NCI-H2171 treated with DMSO at 0.1 percent for 48 hours (cell line): Measurements from ENCODE around the gene SF3A2.
"Not testable (repeated sequence)": the region's sequence is repeated elsewhere in the genome, so short reads cannot be mapped to it uniquely, and the experiment has no call there.

ENCODE experiments used
- DNase-seq: peaks from one replicate; lab custom pipeline; 2025; lab: John Stamatoyannopoulos, UW

Gene SF3A2

DNA sequence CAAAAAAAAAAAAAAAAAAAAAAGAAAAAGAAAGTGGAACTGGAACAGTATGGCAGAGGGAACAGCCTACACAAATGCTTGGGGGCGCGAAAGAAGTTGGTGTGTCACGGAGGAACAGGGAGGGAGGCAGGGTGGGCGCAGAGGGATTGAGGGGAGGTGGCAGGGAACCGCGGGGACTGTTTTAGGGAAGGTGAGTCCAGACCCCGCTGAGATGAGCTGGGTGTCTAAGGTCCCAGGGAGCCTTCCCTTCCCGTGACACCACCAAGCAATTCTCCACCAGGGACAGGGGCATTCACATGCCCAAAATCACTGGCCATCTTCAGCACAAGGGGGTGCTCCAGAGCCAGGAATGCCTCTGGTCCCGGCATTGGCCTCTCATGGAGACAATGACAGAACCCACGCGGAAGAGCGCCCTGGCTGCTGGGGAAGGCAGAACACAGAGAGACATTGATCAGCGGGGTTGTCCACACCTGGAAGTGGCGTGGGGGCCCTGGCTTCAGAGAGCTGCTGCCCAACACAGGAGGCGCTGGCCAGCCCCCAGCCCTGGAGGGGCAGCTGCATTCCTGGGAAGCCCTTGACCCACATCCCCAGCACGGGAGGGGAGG lies 38.4 kb downstream of the SF3A2 start:
- peak; percentile 60 for DNase-seq

DNA sequence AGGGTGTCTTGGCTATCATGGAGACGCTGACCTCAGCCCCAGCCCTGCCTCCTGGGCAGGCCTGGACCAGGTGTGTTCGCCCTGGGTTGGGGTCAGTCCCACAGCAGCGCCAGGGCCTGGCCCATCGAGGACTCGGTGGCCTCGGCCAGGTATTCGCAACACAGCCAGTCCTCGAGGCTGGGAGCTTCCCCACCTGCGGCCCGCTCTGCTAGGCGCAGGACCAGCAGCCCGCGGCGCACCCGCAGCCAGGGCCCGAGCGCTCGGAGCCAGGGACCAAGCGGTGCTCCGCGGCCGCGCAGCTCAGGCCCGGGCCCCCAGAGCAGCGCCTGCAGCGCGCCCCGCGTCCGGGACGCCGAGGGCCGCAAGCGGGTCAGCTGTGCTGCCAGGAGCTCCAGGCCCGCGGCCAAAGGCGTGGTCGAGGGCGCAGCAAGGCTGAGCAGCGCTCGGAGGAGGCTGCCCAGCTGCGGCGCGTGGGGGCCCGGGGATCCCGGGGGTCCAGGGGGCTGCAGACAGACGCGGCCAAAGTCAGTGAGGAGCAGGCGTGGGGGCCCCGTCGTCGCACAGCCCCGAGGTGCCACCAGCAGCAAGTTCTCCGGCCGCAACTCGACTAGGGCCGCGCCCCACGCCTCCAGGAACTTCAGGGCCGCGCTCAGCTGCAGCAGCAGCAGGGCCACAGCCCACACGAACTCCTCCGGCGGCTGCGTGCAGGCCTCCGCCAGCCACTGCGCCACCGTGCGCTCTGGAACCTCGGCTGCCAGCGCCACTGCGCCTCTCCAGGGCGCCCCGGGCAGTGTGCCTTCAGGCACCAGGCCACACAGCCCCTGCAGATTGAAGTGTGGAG lies 39.2 kb downstream of the SF3A2 start:
- DNase-seq = no peak

DNA sequence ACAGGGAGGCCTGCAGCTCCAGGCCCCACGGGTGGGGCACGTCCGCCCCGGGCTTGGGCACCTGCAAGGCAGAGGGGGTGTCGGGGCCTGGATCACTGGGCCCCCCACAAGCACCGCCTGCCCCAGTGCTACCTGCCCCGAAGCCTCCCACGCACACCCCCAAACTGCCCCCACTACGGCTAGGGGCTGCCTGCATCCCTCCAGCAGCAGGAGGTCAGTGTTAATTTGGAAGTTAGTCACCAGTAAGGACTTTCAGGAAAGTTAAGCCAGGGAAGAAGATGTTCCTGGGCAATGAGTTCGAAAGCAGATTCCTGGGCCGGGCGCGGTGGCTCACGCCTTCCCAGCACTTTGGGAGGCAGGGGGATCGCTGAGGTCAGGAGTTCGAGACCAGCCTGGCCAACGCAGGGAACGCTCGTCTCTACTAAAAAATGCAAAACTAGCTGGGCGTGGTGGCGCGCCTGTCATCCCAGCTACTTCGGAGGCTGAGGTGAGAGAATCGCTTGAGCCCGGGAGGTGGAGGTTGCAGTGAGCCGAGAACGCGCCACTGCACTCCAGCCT lies 39.9 kb downstream of the SF3A2 start:
- DNase-seq = no peak

- no peak for DNase-seq
Measured at GRCh38 chr19:2277138-2277537, 40.5 kb downstream of the SF3A2 start.

DNA sequence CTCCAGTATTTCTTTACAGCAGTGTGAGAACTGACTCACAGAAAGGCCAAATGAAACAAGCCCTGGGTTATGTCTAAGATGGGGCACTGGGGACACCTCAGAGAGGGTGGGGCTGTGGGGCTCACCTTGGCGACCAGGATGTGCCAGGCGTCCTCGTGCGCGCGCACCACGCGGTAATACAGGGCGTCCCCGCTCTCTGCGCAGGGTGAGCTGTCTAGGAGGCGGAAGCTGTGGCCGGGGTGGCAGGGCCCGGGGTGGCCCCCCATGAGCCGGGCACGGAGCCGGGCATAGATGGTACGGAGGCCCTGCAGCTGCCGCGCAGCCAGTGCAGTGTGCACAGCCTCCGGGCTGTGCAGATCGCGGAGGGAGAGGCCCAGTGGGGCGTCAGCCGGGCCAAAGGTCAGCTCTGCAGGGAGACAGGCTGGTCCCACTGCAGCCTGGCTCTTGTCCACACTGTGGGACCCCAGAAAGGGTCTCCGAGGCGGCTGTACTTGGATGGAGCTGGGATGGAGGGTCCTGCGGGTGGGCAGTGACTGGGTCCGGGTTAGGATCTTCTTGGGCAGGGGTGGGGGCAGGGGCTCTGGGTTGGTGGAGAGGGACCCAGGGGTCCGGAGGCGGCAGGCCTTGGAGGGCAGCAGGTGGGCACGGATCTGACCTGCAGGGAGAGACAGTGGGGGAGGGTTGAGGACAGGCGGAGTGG lies 42.0 kb downstream of the SF3A2 start:
- DNase-seq = no peak

DNA sequence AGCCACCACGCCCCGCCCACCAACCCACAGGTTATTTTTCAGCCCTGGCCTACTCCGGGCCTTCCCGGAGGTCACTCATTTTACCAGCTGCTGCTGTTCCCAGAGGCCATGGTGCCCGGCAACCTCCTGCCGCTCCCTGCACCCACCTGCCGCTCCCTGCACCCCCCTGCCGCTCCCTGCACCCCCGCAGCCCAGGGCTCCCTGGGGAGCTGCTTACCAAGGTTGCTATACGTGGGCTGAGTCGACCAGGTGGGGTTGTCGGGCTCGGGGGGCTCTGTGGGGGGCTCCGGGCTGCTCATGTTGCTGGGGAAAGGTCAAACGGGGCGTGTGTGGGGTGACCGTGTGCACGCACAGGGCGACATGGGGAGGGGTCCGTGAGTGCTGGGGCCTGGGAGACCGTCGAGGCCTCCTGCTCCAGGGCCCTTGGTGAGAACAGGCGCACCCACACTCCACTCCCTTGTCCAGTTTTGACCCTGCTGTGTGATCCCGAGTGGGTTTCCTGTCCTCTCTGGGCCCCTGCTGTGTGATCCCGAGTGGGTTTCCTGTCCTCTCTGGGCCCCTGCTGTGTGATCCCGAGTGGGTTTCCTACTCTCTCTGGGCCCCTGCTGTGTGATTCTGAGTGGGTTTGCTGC lies 44.1 kb downstream of the SF3A2 start:
- DNase-seq = no peak

DNA sequence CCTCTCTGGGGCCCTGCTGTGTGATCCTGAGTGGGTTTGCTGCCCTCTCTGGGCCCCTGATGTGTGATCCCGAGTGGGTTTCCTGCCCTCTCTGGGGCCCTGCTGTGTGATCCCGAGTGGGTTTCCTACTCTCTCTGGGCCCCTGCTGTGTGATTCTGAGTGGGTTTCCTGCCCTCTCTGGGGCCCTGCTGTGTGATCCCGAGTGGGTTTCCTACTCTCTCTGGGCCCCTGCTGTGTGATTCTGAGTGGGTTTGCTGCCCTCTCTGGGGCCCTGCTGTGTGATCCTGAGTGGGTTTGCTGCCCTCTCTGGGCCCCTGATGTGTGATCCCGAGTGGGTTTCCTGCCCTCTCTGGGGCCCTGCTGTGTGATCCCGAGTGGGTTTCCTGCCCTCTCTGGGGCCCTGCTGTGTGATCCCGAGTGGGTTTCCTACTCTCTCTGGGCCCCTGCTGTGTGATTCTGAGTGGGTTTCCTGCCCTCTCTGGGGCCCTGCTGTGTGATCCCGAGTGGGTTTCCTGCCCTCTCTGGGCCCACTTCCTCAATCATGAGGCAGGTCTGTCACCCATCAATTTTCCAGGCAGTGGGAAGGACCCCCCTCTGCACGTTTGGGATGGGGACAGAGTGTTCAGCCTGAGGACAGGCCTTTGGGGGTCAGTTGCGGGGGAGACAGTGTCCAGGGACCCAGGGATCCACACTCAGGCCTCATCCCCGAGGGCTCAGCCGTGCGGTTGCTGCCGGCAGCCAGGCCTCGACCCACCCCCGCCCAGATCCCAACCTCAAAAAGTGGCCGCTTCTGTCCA lies 44.8 kb downstream of the SF3A2 start:
- not testable (repeated sequence) for DNase-seq

- no peak for DNase-seq
Measured at GRCh38 chr19:2282062-2282861, 45.6 kb downstream of the SF3A2 start, which contains the start of gene PEAK3. Gene PEAK3 (minus strand): TSS chr19:2282175. CDS start chr19:2280931, 1,244 bp downstream.

DNA sequence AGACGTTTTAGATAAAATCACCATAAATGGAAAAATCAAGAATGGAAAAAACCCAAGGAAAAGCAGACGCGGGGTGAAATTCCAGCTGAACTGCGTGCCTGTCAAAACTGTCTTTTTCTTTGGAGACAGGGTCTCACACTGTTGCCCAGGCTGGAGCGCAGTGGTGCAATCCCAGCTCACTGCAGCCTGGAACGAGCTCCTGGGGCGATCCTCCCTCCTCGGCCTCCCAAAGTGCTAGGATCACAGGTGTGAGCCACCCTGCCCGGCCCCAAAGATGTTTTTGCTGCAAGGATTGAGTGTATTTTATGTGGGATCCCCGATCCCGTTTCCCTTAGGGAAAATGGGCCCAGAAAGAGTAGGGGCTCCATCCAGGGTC lies 46.2 kb downstream of the SF3A2 start:
- no peak for DNase-seq

DNA sequence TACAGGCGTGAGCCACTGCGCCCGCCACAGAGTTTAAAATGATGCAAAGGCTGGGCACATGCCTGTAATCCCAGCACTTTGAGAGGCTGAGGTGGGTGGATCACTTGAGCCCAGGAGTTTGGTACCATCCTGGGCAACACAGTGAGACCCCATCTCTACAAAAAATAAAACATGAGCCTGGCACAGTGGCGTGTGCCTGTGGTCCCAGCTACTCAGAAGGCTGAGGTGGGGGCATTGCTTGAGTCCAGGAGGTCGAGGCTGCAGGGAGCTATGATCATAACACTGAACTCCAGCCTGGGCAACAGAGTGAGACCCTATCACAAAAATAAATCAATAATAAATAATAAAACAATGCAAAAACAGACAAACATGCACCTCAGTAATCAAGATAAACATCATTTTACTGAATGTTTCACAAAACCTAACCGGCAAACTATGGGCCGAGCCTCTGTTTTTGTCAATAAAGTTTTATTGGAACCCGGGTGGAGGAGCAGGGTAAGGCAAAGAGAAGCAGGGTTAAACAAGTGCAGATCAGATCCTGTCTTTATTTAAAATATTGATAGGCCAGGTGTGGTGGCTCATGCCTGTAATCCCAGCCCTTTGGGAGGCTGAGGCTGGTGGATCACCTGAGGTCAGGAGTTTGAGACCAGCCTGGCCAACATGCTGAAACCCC lies 47.3 kb downstream of the SF3A2 start:
- DNase-seq = no peak

GRCh38 chr19:2286402-2287140 lies 49.9 kb downstream of the SF3A2 start:
- DNase-seq = no peak

DNA sequence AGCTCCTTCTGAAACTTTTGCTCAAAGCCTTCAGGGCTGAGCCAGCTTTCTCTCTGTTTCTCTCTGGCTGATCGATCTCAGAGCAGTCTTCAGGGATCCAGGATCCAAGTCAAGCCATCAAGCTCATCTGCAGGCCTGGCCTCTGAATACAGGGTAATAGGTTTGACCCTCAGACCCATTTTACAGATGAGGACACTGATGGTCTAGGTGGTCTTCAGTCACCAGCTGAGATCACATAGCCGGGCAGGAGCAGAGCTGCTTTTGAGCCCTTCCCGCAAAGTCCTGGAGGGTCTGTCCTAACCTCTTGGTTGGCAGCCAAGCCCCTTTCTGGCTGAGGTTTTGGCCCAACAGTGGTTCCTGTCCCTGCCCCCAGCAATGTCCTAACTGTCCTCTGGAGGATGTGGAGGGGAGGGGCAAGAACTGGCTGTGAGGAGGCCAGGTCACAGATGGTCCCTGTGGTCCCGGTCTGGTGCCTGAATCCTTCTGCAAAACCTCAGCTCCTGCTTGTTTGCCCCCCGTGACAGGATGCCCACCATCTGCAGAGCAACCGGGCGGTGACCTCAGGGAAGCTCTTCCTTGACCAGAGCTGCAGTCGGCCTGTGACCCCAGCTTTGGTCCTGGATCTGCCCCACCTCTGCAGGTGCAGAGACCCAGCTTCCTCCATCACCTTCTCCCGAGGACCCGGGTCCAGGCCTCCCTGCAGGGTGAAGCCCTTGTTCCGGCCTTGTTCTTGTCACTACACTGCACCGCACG lies 51.1 kb downstream of the SF3A2 start:
- no peak for DNase-seq

DNA sequence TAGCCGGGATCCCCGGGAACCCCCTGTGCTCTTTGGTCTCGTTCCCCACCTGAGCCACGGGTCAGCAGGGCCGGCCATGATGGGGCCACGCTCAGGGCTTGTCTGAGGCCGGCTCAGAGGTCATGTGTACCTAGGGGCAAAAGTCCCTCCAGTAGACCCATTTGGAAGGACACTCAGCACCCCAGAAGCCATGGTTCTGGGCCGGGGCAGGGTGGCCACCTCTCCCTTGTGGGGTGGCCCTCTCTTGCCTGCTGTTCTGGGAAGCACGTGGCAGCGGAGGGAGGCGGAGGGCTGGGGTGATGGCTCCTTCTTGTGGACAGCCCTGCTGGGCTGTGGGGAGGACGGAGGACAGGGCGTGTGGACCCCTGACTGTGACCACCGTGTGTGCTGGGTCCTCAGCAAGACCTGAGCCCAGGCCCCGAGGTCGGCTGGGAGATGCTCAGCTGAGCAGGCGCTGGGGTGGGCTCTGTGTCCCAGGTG lies 51.8 kb downstream of the SF3A2 start:
- peak; percentile 56 for DNase-seq

- DNase-seq = no peak
Measured at GRCh38 chr19:2288818-2289713, 52.4 kb downstream of the SF3A2 start.

DNA sequence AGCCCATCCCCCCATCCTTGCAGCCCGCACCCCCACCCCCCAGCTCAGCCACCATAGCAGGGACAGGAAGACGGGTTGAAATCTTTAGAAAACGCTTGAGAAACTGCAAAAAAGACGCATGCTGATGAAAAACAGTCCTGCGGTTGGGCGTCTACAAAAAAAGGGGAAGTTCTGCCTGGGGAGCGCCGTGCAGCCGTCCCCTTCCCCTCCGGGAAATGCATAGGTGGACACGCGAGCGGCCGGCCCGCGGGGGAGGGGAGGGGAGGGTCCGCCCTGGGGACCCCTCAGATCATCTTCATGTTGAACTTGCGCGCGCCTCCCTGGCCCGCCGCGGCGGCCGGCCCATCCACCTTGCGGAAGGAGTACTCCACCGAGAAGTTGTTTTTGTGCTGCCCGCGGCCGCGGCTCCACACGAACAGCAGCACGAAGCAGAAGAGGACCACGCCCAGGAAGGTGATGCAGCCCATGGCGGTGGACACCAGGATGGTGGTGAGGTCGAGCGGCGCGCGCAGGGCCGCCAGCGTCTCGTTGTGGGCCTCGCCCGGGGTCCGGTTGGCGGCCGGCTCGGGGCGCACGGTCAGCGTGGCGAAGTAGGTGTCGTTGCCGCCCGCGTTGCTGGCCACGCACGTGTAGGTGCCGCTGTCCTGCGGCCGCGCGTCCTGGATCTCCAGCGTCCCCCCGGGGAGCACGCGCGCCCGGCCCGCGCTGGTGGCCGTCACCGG lies 53.3 kb downstream of the SF3A2 start:
- DNase-seq = no peak

GRCh38 chr19:2290441-2291184 lies 54.0 kb downstream of the SF3A2 start:
- peak; percentile 47 for DNase-seq
